Pulmonary artery endothelial cell (primary cell): ENCODE results near the gene MAEA. TPM values are rescaled to one million over a fixed set of nuclear protein-coding genes. Genes with fewer than 3 reads are reported as not detected.

Source experiments
- DNase-seq: peaks from one replicate; pipeline ENCODE4 v3.0.0-alpha.2; 2011; ENCODE audit warnings: low read depth, low spot score
- total RNA-seq: library from RNA; depleted of rRNA; stranded (reverse); fragments of >200 nt; gene quantifications from 2 replicates; pipeline ENCODE4 v1.2.3, GENCODE V29; 2014

MAEA gene
- total RNA-seq, 1 donor from 2014 or later = 54.7 TPM

GRCh38 chr4:1351854-1352566 is 62.3 kb downstream of the MAEA start:
- peak; percentile 20 for DNase-seq

GRCh38 chr4:1352567-1352900 is 62.8 kb downstream of the MAEA start:
- DNase-seq = no peak

- DNase-seq = no peak
Measured at GRCh38 chr4:1353186-1354055, 63.7 kb downstream of the MAEA start.

GRCh38 chr4:1354136-1354982 is 64.7 kb downstream of the MAEA start:
- DNase-seq = no peak

- no peak for DNase-seq
Measured at GRCh38 chr4:1354983-1355275, 65.2 kb downstream of the MAEA start.

GRCh38 chr4:1355378-1355777 is 65.7 kb downstream of the MAEA start:
- DNase-seq = no peak

- peak; percentile 13 for DNase-seq
Measured at GRCh38 chr4:1356181-1356998, 66.7 kb downstream of the MAEA start.

GRCh38 chr4:1357356-1358248 is 67.9 kb downstream of the MAEA start:
- DNase-seq = no peak

- DNase-seq = no peak
Measured at GRCh38 chr4:1358421-1359143, 68.9 kb downstream of the MAEA start.

- no peak for DNase-seq
Measured at GRCh38 chr4:1359144-1359501, 69.4 kb downstream of the MAEA start.

GRCh38 chr4:1359976-1360375 is 70.3 kb downstream of the MAEA start:
- DNase-seq = no peak

- DNase-seq = no peak
Measured at GRCh38 chr4:1360423-1361283, 71.0 kb downstream of the MAEA start.

- DNase-seq = no peak
Measured at GRCh38 chr4:1361431-1361830, 71.7 kb downstream of the MAEA start.

- DNase-seq = no peak
Measured at GRCh38 chr4:1362046-1362445, 72.4 kb downstream of the MAEA start.

- DNase-seq = no peak
Measured at GRCh38 chr4:1362521-1362920, 72.8 kb downstream of the MAEA start.

- DNase-seq = no peak
Measured at GRCh38 chr4:1363513-1363912, 73.8 kb downstream of the MAEA start.

GRCh38 chr4:1364217-1364616 is 74.5 kb downstream of the MAEA start:
- DNase-seq = no peak

- no peak for DNase-seq
Measured at GRCh38 chr4:1364748-1365147, 75.1 kb downstream of the MAEA start.
